HL-60 (cell line): ENCODE measurements around the gene JMJD1C.

Experiments
- DNase-seq, 2 experiments: peaks; one replicate each; pipeline ENCODE4 v3.0.0-alpha.2; 2010 to 2020; ENCODE audit warnings: low read depth in 1 of 2, low spot score in 1 of 2
- H3K27ac ChIP-seq: fragments of 250-450 bp; sonication (Bioruptor Pico); replicated peaks from 2 replicates; pipeline ENCODE4 v1.5.1; 2020; ENCODE audit warnings: mild to moderate bottlenecking, moderate library complexity
- H3K27me3 ChIP-seq: fragments of 250-450 bp; sonication (Bioruptor Pico); 2 replicates; pipeline ENCODE4 v1.5.1; 2021; ENCODE audit warnings: mild to moderate bottlenecking, moderate library complexity; ENCODE audit not compliant: insufficient read depth, poor library complexity, severe bottlenecking
- H3K4me3 ChIP-seq: replicated peaks from 2 replicates; pipeline ENCODE4 v1.5.1; 2011; ENCODE audit warnings: mild to moderate bottlenecking, control low read depth, low read length; ENCODE audit not compliant: insufficient read depth
- CTCF ChIP-seq: IDR thresholded peaks from one replicate; pipeline ENCODE4 v1.5.1; 2011; ENCODE audit warnings: low read length, control low read depth, inconsistent platforms; ENCODE audit not compliant: insufficient read depth
- GABPA ChIP-seq: IDR thresholded peaks from 2 replicates; pipeline ENCODE4 v1.6.1; 2012; ENCODE audit warnings: low read depth
- POLR2AphosphoS5 ChIP-seq: IDR thresholded peaks from 2 replicates; pipeline ENCODE4 v1.6.1; 2012; ENCODE audit warnings: low read depth
- REST ChIP-seq: IDR thresholded peaks from 2 replicates; pipeline ENCODE4 v1.6.1; 2012; ENCODE audit warnings: low read depth; ENCODE audit not compliant: insufficient replicate concordance
- SPI1 ChIP-seq: IDR thresholded peaks from 2 replicates; pipeline ENCODE4 v1.6.1; 2012; ENCODE audit warnings: low read depth, mild to moderate bottlenecking, borderline replicate concordance

Gene JMJD1C

GRCh38 chr10:63409465-63410027 lies 56.2 kb downstream of the JMJD1C start:
- Histone ChIP-seq H3K27me3 (no peaks in the 10 kb centered on the region), H3K4me3 (no peak overlapping the region), H3K27ac (no peak overlapping the region)
- DNase-seq: no peak
- TF ChIP-seq GABPA (no peak), SPI1 (no peak), REST (no peak), POLR2AphosphoS5 (no peak), CTCF (no peak)

- Histone ChIP-seq H3K4me3 (no peak overlapping the region), H3K27ac (no peak overlapping the region), H3K27me3 (no peaks in the 10 kb centered on the region)
- no peak for DNase-seq
- TF ChIP-seq REST (no peak), SPI1 (no peak), POLR2AphosphoS5 (no peak), CTCF (no peak), GABPA (no peak)
Measured at GRCh38 chr10:63407136-63407662, 58.6 kb downstream of the JMJD1C start.

- H3K27ac ChIP-seq: no peak overlapping the region
- DNase-seq: no peak
- no peak for TF ChIP-seq SPI1
- no peak for TF ChIP-seq CTCF
- TF ChIP-seq GABPA: no peak
- TF ChIP-seq REST: no peak
- no peak for TF ChIP-seq POLR2AphosphoS5
- no peaks in the 10 kb centered on the region for H3K27me3 ChIP-seq
- no peak overlapping the region for H3K4me3 ChIP-seq
Measured at GRCh38 chr10:63396133-63396761, 69.5 kb downstream of the JMJD1C start.
